ENCODE results near the gene NPY.

GRCh38 chr7:24299192-24299591 lies 15.2 kb downstream of the NPY start:
- TF ChIP-seq CTCF (IDR thresholded peaks at IDR 0.05): no peak
- TF ChIP-seq POLR2A (IDR thresholded peaks at IDR 0.05): no peak
